Endodermal cell (in vitro differentiated cells): Measurements from ENCODE around the gene HS6ST2. TPM values are rescaled to one million over a fixed set of nuclear protein-coding genes. Genes with fewer than 3 reads are reported as not detected.
"Not testable (repeated sequence)": the region's sequence is repeated elsewhere in the genome, so short reads cannot be mapped to it uniquely, and the experiment has no call there.

Experiments
- DNase-seq: peaks from one replicate; pipeline ENCODE4 v3.0.0-alpha.2; 2017
- H3K27ac ChIP-seq: 2 replicates; pipeline ENCODE4 v1.5.1; 2013; ENCODE audit warnings: mild to moderate bottlenecking, low read depth, low read length, moderate library complexity
- H3K27me3 ChIP-seq: 2 replicates; pipeline ENCODE4 v1.6.1; 2013; ENCODE audit warnings: mild to moderate bottlenecking, low read length, moderate library complexity; ENCODE audit not compliant: insufficient read depth, control insufficient read depth, poor library complexity, severe bottlenecking
- H3K36me3 ChIP-seq: 2 replicates; pipeline ENCODE4 v1.7.0; 2013; ENCODE audit warnings: mild to moderate bottlenecking, low read length, moderate library complexity; ENCODE audit not compliant: control insufficient read depth, insufficient read depth
- H3K4me1 ChIP-seq: one replicate; pipeline ENCODE4 v1.7.0; 2013; ENCODE audit warnings: low read length; ENCODE audit not compliant: control insufficient read depth, insufficient read depth
- H3K4me3 ChIP-seq: 2 replicates; pipeline ENCODE4 v1.5.1; 2013; ENCODE audit warnings: mild to moderate bottlenecking, low read length, moderate library complexity
- H3K9ac ChIP-seq: 2 replicates; pipeline ENCODE4 v1.6.1; 2013; ENCODE audit warnings: mild to moderate bottlenecking, low read length, moderate library complexity; ENCODE audit not compliant: poor library complexity, severe bottlenecking; ENCODE audit errors: extremely low read depth
- H3K9me3 ChIP-seq: 2 replicates; pipeline ENCODE4 v1.6.1; 2013; ENCODE audit warnings: mild to moderate bottlenecking, low read length, moderate library complexity; ENCODE audit not compliant: control insufficient read depth
- H3K27ac Mint-ChIP-seq: 2 replicates; pipeline ENCODE4 v1.8.0; 2020; ENCODE audit warnings: mixed read lengths
- H3K27me3 Mint-ChIP-seq: 2 replicates; pipeline ENCODE4 v1.8.0; 2021; ENCODE audit warnings: mild to moderate bottlenecking, mixed read lengths; ENCODE audit not compliant: insufficient read depth
- H3K36me3 Mint-ChIP-seq: 2 replicates; pipeline ENCODE4 v1.8.0; 2020; ENCODE audit warnings: low read depth, mixed read lengths
- H3K4me1 Mint-ChIP-seq: 2 replicates; pipeline ENCODE4 v1.8.0; 2020; ENCODE audit warnings: mixed read lengths
- H3K4me3 Mint-ChIP-seq: 2 replicates; pipeline ENCODE4 v1.8.0; 2020; ENCODE audit warnings: mild to moderate bottlenecking, moderate library complexity, mixed read lengths
- H3K9me3 Mint-ChIP-seq: 2 replicates; pipeline ENCODE4 v1.8.0; 2020; ENCODE audit warnings: mild to moderate bottlenecking, mixed read lengths
- CTCF ChIP-seq: fragments of 200-600 bp; sonication (generic); conservative IDR thresholded peaks from 2 replicates; pipeline ENCODE4 v1.5.0; 2021; ENCODE audit warnings: antibody characterized with exemption, mild to moderate bottlenecking
- WGBS, 2 experiments: methylation state at CpG; one replicate each; pipeline versions ENCODE4 v1.1.5 to v1.1.7; 2013; ENCODE audit warnings: missing lambda C conversion rate in 2 of 2, mixed read lengths in 1 of 2; ENCODE audit not compliant: insufficient coverage in 1 of 2, insufficient read length in 1 of 2; 5-methylcytosine and 5-hydroxymethylcytosine counted together
- total RNA-seq, 2 donors: library from RNA; stranded (reverse); fragmentation: NEBNext Ultra II Directional in 1 of 2; extraction: Animal tissue kit (Norgen Biotek cat#: 25700) in 1 of 2; gene quantifications; 2 replicates in 1 of 2; 3 replicates in 1 of 2; pipeline ENCODE4 v1.2.1, GENCODE V29; 2021

Gene HS6ST2
- total RNA-seq, 2 donors from 2014 or later = 4.1 to 19.4 TPM

GRCh38 chrX:132986556-132986955, 28.1 kb upstream of the HS6ST2 start:
- H3K4me3 ChIP-seq = no peak overlapping the region
- no peaks in the 10 kb centered on the region for H3K36me3 ChIP-seq
- no peaks in the 10 kb centered on the region for H3K4me1 ChIP-seq
- H3K9ac ChIP-seq = no peak overlapping the region
- H3K9me3 ChIP-seq = no peaks in the 10 kb centered on the region
- H3K27me3 ChIP-seq = no peaks in the 10 kb centered on the region
- no peak for TF ChIP-seq CTCF
- Mint-ChIP-seq H3K27ac (no peak overlapping the region), H3K36me3 (no peaks in the 10 kb centered on the region), H3K27me3 (no peaks in the 10 kb centered on the region), H3K4me3 (no peak overlapping the region), H3K9me3 (no peaks in the 10 kb centered on the region), H3K4me1 (peaks cover 12% of the 10 kb centered on the region)
- H3K27ac ChIP-seq = no peak overlapping the region
- no peak for DNase-seq

GRCh38 chrX:132984058-132984650, 25.7 kb upstream of the HS6ST2 start:
- no peaks in the 10 kb centered on the region for H3K27me3 ChIP-seq
- H3K9me3 Mint-ChIP-seq = peaks cover 2% of the 10 kb centered on the region
- no peaks in the 10 kb centered on the region for H3K9me3 ChIP-seq
- no peak overlapping the region for H3K4me3 Mint-ChIP-seq
- H3K27me3 Mint-ChIP-seq = no peaks in the 10 kb centered on the region
- H3K4me1 ChIP-seq = no peaks in the 10 kb centered on the region
- no peak overlapping the region for H3K9ac ChIP-seq
- H3K27ac Mint-ChIP-seq = no peak overlapping the region
- H3K4me1 Mint-ChIP-seq = peaks cover 12% of the 10 kb centered on the region
- 89 to 100% methylated on average over 1 to 5 of the region's 7 CpGs for WGBS, 2 experiments
- no peaks in the 10 kb centered on the region for H3K36me3 Mint-ChIP-seq
- DNase-seq = no peak
- H3K4me3 ChIP-seq = no peak overlapping the region
- no peaks in the 10 kb centered on the region for H3K36me3 ChIP-seq
- TF ChIP-seq CTCF = no peak
- H3K27ac ChIP-seq = no peak overlapping the region

DNA sequence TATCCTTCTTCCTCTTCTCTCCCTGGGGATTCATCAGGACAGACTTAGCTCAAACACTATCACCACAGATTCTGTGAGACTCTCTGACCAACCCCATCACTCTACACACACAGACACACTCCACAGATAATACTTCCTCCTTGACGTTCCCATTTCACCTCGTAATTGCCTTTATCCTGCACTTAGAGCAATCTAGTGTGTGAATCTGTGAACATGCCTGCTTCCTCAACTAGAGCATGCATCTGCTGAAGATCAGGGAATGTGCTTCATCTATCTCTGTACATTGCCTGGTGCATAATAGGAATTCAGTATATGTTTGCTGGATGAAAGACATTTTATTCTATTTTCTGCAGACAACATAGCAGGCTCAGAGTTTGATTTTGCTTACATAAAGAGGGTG, 25.1 kb upstream of the HS6ST2 start:
- H3K4me3 ChIP-seq = no peak overlapping the region
- no peak for TF ChIP-seq CTCF
- 82 to 100% methylated on average over 1 to 2 of the region's 2 CpGs for WGBS, 2 experiments
- Mint-ChIP-seq H3K27ac (no peak overlapping the region), H3K27me3 (no peaks in the 10 kb centered on the region), H3K36me3 (no peaks in the 10 kb centered on the region), H3K4me1 (peaks cover 12% of the 10 kb centered on the region), H3K4me3 (no peak overlapping the region), H3K9me3 (peaks cover 2% of the 10 kb centered on the region)
- DNase-seq = no peak
- H3K9ac ChIP-seq = no peak overlapping the region
- H3K9me3 ChIP-seq = no peaks in the 10 kb centered on the region
- H3K27me3 ChIP-seq = no peaks in the 10 kb centered on the region
- H3K27ac ChIP-seq = no peak overlapping the region
- H3K4me1 ChIP-seq = no peaks in the 10 kb centered on the region
- H3K36me3 ChIP-seq = no peaks in the 10 kb centered on the region

- not testable (repeated sequence) for H3K9me3 ChIP-seq, DNase-seq, H3K27me3 ChIP-seq, H3K27me3 Mint-ChIP-seq, H3K27ac Mint-ChIP-seq, H3K9ac ChIP-seq, H3K4me3 ChIP-seq, H3K27ac ChIP-seq, H3K36me3 Mint-ChIP-seq, H3K4me1 ChIP-seq, H3K4me3 Mint-ChIP-seq, H3K9me3 Mint-ChIP-seq, H3K36me3 ChIP-seq
- no CpG with 5 or more reads among the region's 2 CpGs for WGBS, 2 experiments
- H3K4me1 Mint-ChIP-seq = peaks cover 10% of the 10 kb centered on the region
These were observed 21.6 kb upstream of the HS6ST2 start for GRCh38 chrX:132980035-132980434.
